GM19328 (cell line): ENCODE measurements around the gene ARCN1.

Experiments
- ATAC-seq: cut with Tn5 transposase; IDR thresholded peaks from one replicate; pipeline ENCODE4 v1.9.1; 2021; ENCODE audit warnings: mild to moderate bottlenecking, moderate library complexity; ENCODE audit not compliant: unreplicated experiment

ARCN1 gene

DNA sequence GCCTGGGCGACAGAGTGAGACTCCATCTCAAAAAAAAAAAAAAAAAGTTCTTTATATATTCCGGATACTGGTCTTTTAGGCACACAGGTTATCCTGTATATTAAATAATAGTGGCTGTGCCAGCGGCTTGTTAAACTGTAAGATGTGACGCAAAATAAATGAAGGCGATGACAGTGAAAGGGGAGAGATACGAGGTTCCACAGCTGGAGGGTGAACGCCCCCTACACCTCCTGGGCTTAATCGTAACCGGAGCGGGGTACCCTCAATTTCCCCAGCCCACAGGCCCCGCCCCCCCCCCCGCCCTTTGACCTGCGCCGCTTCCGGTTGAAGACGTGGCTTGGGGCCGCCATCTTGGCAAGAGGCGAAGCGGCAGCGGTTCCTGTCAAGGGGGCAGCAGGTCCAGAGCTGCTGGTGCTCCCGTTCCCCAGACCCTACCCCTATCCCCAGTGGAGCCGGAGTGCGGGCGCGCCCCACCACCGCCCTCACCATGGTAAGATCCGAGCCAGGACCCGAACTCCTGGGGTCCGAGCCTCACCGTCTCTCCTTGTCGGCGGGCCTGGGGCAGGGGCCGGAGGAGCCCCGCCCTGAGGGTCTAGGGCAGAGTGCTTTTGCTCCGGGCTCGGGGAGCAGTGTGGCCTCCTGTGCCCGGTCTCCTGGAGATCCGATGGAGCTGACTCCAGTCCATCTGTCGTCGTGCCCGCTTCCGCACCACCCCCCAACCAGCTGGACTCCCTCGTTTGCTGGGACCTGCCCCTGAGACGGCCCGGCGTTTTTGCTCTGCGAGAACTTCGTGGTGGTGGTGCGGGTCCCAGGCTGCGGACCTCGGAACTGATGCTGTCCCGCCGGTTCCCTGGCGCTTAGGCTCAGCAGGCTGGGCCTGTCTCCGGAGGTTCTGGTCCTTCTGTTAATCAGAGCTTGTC, at the start of gene ARCN1:
Gene ARCN1 (plus strand): TSS at position 349 of the 920 bp plus-strand sequence. CDS start 139 bp downstream, at position 488.
- ATAC-seq, result peak; percentile 67

DNA sequence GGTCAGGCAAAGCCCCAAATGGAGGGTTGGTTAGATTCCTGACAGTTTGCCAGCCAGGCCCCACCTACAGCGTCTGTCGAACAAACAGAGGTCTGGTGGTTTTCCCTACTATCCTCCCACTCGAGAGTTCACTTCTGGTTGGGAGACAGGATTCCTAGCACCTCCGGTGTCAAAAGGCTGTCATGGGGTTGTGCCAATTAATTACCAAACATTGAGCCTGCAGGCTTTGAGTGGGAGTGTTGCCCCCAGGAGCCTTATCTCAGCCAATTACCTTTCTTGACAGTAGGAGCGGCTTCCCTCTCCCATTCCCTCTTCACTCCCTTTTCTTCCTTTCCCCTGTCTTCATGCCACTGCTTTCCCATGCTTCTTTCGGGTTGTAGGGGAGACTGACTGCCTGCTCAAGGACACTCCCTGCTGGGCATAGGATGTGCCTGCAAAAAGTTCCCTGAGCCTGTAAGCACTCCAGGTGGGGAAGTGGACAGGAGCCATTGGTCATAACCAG, 49.6 kb upstream of the ARCN1 start:
- no peak for ATAC-seq

DNA sequence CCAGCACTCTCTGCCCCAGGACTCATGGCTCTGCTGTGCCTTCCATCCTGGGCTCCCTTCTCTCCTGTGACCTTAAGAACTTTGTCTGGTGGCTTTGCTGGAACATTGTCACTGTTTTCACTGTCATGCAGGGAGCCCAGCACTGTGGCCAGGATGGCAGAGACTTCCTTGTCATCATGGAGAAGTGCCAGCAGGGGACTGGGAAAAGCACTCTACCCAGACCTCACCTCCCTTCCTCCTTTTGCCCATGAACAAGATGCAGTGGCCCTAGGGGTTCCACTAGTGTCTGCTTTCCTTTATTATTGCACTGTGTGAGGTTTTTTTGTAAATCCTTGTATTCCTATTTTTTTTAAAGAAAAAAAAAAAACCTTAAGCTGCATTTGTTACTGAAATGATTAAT, 47.9 kb upstream of the ARCN1 start:
- ATAC-seq, result no peak

DNA sequence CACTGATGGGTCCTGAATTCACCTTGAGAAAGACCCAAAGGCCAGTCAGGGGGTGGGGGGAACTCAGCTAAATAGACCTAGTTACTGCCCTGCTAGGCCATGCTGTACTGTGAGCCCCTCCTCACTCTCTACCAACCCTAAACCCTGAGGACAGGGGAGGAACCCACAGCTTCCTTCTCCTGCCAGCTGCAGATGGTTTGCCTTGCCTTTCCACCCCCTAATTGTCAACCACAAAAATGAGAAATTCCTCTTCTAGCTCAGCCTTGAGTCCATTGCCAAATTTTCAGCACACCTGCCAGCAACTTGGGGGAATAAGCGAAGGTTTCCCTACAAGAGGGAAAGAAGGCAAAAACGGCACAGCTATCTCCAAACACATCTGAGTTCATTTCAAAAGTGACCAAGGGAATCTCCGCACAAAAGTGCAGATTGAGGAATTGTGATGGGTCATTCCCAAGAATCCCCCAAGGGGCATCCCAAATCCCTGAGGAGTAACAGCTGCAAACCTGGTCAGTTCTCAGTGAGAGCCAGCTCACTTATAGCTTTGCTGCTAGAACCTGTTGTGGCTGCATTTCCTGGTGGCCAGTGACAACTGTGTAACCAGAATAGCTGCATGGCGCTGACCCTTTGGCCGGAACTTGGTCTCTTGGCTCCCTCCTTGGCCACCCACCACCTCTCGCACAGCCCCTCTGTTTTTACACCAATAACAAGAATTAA, 47.3 kb upstream of the ARCN1 start:
- no peak for ATAC-seq

DNA sequence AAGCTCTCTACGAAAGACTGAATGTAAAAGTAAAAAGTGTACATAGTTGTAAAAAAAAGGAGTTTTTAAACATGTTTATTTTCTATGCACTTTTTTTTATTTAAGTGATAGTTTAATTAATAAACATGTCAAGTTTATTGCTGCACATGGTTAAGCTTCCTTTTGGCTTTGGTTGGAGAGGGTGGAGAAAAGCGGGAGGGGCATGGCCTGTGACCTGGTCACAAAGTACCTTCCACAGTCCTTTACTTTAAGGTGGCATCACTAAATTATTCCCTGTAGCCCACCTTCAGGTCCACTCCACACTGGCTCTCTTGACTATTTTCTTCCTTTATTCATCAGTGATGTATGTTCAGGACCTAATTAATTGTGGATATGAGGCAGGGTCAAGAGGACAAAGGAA, 45.5 kb upstream of the ARCN1 start:
- no peak for ATAC-seq

DNA sequence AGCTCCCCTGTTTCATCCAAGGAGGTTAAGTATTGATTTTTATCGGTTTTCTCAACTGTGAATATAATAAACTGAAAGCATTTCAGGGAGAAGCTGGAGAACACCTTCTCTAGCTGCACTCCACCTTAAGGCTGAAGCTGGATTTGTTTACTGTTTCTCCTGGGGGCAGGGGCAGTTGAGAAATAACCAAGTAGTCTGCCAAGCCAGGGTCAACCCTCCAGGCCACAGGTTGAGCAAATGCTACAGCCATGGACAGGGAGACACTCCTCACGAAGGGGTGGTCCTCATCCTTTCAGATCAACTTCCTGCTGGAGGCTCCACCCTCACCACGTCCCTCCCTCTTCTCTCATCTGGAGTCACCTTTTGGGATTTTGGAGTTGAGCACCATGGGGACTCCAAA, 45.1 kb upstream of the ARCN1 start, which contains the start of gene TTC36:
Gene TTC36 (plus strand): TSS at position 366 of the 400 bp plus-strand sequence. CDS start 21 bp downstream, at position 387.
- no peak for ATAC-seq

DNA sequence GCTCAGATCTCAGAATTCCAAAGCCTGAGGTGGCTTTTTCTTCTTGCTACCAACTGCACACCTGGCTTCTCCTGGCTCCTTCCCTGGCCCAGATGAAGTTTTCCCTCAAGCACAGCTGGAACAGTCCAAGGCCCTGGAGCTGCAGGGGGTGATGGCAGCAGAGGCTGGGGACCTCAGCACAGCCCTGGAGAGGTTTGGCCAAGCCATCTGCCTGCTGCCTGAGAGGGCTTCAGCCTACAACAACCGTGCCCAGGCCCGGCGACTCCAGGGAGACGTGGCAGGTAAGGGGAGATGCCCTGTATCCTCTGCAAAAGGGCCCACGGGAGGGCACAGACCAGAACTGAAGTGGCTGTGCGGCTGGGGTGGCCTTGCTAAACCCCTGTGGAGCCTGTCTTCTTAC, 43.7 kb upstream of the ARCN1 start:
- ATAC-seq, result no peak

DNA sequence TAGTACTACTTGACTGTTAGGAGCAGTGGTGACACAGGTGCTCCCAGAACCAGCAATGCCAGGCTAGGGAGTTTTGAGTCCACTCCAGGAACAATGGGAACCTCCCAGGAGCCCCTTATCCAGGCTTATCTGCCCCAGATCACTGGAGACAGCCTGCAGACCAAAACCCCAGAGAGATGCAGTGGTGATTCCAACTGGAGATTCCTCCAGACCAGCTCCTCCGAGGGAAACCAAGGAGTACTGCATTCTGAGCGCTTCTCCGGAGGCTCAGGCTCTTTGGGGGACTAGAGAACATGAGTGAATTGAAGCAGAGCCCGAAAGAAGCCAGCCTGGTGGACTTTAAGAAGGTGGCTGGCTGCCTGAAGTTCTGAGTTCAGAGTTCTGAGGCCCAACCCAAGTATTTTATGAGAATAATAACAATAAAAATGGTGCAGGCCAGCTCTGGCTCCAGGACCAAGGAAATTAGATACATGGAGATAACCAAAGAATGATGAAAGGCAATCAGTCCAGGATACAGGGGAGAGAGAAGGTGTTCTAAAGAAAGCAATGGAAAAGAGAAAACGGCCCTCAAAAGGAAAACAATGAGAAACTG, 42.5 kb upstream of the ARCN1 start:
- ATAC-seq, result no peak

DNA sequence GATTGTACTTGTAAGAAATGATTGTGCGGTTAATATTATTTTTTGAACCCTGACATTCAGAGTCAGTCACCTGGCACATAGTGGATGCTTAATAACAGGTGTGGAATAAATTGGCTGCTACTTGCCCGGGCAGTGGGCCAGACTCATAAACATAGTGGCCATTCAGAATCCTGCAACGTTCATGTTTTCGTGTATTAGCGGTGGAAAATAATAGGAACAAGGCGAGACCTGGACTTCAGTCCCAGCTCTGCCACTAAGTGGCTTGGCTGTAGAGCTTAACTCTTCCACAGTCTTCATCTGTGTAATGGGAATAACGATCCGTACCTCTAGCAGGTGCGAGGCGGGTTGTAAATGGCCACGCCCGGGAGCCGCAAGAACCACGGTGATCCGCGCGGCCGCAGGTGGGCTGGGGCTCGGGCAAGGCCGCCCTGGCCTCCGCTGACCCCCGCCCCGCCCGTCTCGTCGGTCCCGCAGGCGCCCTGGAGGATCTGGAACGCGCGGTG, 42.0 kb upstream of the ARCN1 start:
- no peak for ATAC-seq

DNA sequence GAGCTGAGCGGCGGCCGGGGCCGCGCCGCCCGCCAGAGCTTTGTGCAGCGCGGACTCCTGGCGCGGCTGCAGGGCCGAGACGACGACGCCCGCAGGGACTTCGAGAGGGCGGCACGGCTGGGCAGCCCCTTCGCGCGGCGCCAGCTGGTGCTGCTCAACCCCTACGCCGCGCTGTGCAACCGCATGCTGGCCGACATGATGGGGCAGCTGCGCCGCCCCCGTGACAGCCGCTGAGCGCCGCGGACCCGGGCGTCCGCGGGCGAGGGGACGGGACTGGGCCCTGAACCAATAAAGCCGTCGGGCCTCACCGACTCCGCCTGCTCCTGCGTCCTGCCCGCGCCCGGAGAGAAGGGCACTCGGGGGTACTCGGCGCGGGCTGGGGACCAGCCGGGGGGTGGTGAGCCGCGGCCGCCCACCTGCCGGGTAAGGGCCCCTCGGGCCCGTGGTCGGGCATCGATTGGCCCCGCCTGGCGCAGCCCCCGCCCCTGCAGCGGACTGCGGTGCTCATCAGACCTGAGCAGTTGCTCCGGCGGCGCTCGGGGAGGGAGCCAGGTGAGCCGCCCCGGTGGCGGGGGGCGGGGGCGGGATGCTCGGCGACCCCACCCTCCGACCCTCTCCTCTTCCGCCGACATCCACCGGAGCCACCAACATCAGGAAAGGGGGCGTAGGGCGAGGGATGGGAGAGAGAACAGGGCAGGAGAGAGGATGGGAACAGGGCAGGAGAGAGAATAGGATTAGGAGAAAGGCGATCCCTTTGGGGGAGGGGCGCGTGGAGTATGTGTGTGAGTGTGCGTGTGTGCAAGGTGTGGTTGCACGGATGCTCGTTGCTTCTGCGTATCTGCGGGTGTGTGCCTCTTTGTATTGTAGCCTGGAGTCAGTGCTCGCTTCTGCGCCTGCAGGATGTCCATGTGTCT, 41.3 kb upstream of the ARCN1 start, which contains the start of gene TMEM25:
Gene TMEM25 (plus strand): TSS at position 510 of the 914 bp plus-strand sequence. CDS start 610 bp downstream, outside the sequence.
- no peak for ATAC-seq

DNA sequence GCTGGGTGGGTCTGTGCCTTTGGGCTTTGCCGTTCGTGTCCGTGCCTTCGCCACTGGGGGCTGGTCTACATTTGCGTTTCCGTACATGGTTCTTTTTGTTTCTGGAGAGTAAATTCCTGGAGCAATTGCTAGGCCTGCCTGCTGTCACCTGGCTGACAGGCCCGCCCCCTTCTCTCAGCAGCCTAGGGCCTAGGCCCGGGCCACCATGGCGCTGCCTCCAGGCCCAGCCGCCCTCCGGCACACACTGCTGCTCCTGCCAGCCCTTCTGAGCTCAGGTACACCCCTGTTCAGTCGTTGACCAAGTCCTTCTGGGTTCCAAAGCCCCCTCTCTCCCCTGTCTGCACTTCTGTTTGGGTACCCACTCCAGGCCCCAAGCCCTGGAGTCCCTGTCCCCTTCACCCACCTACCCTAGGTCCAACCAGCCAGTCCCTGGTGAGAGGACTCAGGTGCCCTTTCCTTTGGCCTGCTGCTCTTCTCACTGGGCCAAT, 40.6 kb upstream of the ARCN1 start:
- no peak for ATAC-seq

DNA sequence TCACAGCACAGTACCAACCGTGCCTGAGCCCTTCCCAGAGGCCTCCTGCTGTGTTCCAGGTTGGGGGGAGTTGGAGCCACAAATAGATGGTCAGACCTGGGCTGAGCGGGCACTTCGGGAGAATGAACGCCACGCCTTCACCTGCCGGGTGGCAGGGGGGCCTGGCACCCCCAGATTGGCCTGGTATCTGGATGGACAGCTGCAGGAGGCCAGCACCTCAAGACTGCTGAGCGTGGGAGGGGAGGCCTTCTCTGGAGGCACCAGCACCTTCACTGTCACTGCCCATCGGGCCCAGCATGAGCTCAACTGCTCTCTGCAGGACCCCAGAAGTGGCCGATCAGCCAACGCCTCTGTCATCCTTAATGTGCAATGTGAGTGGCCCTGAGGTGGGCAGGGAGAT, 40.1 kb upstream of the ARCN1 start:
- no peak for ATAC-seq

DNA sequence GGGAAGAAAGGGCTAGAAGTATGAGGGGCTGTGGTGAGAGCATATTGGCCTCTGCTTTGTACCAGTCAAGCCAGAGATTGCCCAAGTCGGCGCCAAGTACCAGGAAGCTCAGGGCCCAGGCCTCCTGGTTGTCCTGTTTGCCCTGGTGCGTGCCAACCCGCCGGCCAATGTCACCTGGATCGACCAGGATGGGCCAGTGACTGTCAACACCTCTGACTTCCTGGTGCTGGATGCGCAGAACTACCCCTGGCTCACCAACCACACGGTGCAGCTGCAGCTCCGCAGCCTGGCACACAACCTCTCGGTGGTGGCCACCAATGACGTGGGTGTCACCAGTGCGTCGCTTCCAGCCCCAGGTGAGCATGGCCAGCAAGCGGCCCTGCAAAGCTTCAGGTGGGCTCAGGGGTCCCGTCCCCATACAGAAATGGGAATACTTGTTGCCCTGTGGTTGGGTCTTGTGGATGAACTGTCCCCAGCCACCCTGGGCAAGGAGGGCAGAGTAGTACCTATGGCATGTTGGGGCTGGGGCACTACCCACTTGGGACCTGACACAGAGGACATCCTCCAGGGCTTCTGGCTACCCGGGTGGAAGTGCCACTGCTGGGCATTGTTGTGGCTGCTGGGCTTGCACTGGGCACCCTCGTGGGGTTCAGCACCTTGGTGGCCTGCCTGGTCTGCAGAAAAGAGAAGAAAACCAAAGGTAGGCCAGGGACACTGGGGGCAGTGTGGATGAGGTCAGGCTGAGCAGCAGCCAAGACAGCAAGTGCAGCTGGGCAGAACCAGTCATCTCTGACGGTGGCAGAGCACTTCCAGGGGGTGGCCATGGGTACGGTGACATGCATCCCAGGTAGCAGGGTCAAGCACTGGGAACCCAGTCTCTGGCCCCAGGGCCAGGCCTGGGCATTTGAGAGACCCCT, 39.1 kb upstream of the ARCN1 start:
- ATAC-seq, result no peak

DNA sequence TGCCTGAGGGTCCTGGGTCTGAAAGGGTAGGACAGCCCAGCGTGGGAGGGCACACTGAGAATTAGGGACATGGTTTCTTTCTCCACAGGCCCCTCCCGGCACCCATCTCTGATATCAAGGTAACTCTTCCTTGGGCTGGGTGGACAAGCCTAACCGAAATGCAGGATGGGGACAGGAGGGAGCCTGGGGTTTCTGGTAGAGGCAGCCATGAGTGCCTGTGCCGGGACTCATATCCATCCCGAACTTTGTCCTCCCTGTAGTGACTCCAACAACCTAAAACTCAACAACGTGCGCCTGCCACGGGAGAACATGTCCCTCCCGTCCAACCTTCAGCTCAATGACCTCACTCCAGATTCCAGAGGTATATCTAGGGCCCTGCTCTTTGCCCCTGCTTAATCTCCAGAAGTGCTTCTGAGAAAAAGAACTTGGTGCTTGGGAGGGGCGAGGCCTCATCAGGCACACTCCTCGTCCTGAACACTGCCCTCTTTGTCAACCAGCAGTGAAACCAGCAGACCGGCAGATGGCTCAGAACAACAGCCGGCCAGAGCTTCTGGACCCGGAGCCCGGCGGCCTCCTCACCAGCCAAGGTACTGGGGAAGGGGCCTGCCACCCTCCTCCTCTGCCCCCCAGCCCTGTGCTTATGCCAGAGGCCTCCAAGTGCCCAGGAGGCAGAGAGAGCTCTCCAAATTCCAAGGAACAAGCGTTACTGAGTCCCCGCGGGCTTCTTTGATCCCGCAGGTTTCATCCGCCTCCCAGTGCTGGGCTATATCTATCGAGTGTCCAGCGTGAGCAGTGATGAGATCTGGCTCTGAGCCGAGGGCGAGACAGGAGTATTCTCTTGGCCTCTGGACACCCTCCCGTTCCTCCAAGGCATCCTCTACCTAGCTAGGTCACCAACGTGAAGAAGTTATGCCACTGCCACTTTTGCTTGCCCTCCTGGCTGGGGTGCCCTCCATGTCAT, 38.2 kb upstream of the ARCN1 start:
- no peak for ATAC-seq

DNA sequence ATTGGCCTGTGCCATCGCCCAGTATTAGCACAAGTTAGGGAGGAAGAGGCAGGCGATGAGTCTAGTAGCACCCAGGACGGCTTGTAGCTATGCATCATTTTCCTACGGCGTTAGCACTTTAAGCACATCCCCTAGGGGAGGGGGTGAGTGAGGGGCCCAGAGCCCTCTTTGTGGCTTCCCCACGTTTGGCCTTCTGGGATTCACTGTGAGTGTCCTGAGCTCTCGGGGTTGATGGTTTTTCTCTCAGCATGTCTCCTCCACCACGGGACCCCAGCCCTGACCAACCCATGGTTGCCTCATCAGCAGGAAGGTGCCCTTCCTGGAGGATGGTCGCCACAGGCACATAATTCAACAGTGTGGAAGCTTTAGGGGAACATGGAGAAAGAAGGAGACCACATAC, 36.9 kb upstream of the ARCN1 start:
- no peak for ATAC-seq

DNA sequence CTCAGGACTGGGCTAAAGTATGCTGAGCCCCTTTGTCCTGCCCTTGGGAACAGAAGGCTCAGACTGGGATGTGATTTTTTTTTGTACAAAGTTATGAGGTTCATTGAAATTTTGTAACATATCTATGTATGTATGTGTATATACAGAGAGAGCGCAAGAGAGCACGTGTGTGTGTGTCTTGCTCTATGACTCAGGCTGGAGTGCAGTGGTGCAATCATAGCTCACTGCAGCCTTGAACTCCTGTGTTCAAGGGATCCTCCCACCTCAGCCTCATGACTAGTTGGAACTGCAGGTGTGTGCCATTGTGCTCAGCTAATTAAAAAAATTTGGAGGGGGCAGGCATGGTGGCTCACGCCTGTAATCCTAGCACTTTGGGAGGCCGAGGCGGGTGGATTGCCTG, 35.5 kb upstream of the ARCN1 start:
- ATAC-seq, result no peak

DNA sequence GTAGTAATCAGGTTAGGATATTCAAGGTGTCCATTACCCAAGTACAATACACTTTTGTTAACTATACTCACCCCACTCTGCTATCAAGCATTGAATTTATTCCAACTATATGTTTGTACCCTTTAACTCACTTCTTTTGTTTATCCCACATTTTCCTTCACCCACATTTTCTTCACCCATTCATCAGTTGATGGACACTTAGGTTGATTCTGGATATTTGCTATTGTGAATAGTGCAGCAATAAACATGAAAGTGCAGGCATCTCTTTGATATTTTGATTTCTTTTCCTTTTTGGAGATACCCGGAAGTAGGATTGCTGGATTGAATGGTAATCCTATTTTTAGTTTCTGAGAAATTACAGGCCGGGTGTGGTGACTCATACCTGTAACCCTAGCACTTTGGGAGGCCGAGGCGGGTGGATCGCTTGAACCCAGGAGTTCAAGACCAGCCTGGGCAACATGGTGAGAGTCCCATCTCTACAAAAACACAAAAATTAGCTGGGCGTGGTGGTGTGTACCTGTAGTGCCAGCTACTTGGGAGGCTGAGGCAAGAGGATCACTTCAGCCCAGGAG, 34.7 kb upstream of the ARCN1 start:
- no peak for ATAC-seq
